B cell (primary cell): Measurements from ENCODE around the gene ARHGDIA. TPM values are rescaled to one million over a fixed set of nuclear protein-coding genes. Genes with fewer than 3 reads are reported as not detected.

Experiments
- ATAC-seq: fragments of 200-7000 bp; cut with Tn5 transposase; one replicate; pipeline ENCODE4 v1.10.0; 2021; ENCODE audit warnings: low read depth, mild to moderate bottlenecking, moderate number of reproducible peaks, moderate library complexity
- CTCF ChIA-PET: fragments of 350-600 bp; sonication (Branson Sonifier 250); formaldehyde crosslinking; loops from one replicate; lab custom pipeline; 2021; ENCODE audit warnings: antibody characterized with exemption, inconsistent platforms; lab: Charles Lee
- POLR2A ChIA-PET: fragments of 350-600 bp; sonication (Branson Sonifier 250); formaldehyde crosslinking; loops from one replicate; lab custom pipeline; 2021; ENCODE audit warnings: antibody characterized with exemption; lab: Charles Lee
- DNase-seq: peaks from one replicate; pipeline ENCODE4 v3.0.0; 2013
- H2AFZ ChIP-seq: 2 replicates; pipeline ENCODE4 v1.6.1; 2012; ENCODE audit warnings: mild to moderate bottlenecking, low read depth, low read length; ENCODE audit not compliant: insufficient read depth, poor library complexity, severe bottlenecking
- H3K27ac ChIP-seq, 2 donors: 1 replicate in 1 of 2; 2 replicates in 1 of 2; pipeline ENCODE4 v1.5.1; 2012 to 2013; ENCODE audit warnings: low read length in 2 of 2, mild to moderate bottlenecking in 2 of 2, moderate library complexity in 1 of 2
- H3K27me3 ChIP-seq, 4 experiments: fragments of 200-600 bp in 1 of 4; sonication (generic) in 1 of 4; replicated peaks in 1 of 4; 1 replicate in 2 of 4; 2 replicates in 2 of 4; pipeline versions ENCODE4 v1.6.1 to v1.7.0; 2013 to 2016; ENCODE audit warnings: low read length in 3 of 4, mild to moderate bottlenecking in 2 of 4, mixed read lengths in 1 of 4, moderate library complexity in 1 of 4; ENCODE audit not compliant: insufficient read depth in 4 of 4, control insufficient read depth in 3 of 4; ENCODE audit errors: control extremely low read depth in 1 of 4
- H3K36me3 ChIP-seq, 2 experiments: replicated peaks in 1 of 2; 1 replicate in 1 of 2; 2 replicates in 1 of 2; pipeline versions ENCODE4 v1.6.1 to v1.7.1; 2013; ENCODE audit warnings: low read length in 1 of 2; ENCODE audit not compliant: insufficient read depth in 2 of 2, control insufficient read depth in 1 of 2; ENCODE audit errors: control extremely low read depth in 1 of 2, extremely low read depth in 1 of 2
- H3K4me1 ChIP-seq, 2 donors: fragments of 200-600 bp in 1 of 2; sonication (generic) in 1 of 2; 1 replicate in 1 of 2; 2 replicates in 1 of 2; pipeline versions ENCODE4 v1.5.1 to v1.6.1; 2013 to 2017; ENCODE audit warnings: low read length in 2 of 2; ENCODE audit not compliant: control insufficient read depth in 2 of 2, insufficient read depth in 2 of 2
- H3K4me2 ChIP-seq: replicated peaks from 2 replicates; pipeline ENCODE3; 2012; ENCODE audit warnings: mild to moderate bottlenecking, low read depth, low read length; ENCODE audit not compliant: poor library complexity, severe bottlenecking
- H3K4me3 ChIP-seq, 5 experiments: fragments of 200-600 bp in 1 of 5; sonication (generic) in 1 of 5; 1 replicate in 3 of 5; 2 replicates in 2 of 5; pipeline versions ENCODE4 v1.5.1 to v1.7.0; 2011 to 2016; ENCODE audit warnings: low read length in 4 of 5, mild to moderate bottlenecking in 4 of 5, low read depth in 2 of 5, control low read depth in 1 of 5, moderate library complexity in 1 of 5; ENCODE audit not compliant: insufficient read depth in 1 of 5; ENCODE audit errors: control extremely low read depth in 1 of 5, extremely low read depth in 1 of 5
- H3K79me2 ChIP-seq: fragments of 200-600 bp; sonication (generic); one replicate; pipeline ENCODE4 v1.6.0; 2016; ENCODE audit warnings: low read length; ENCODE audit not compliant: control insufficient read depth, insufficient read depth
- H3K9ac ChIP-seq: fragments of 200-600 bp; sonication (generic); 2 replicates; pipeline ENCODE4 v1.6.1; 2017; ENCODE audit warnings: mild to moderate bottlenecking, low read length, moderate library complexity
- H3K9me3 ChIP-seq, 3 donors: one replicate each; pipeline versions ENCODE4 v1.6.1 to v1.7.1; 2013; ENCODE audit warnings: low read length in 2 of 3; ENCODE audit not compliant: control insufficient read depth in 2 of 3, insufficient read depth in 1 of 3; ENCODE audit errors: control extremely low read depth in 1 of 3
- H4K20me1 ChIP-seq: 2 replicates; pipeline ENCODE4 v1.6.0; 2012; ENCODE audit warnings: mild to moderate bottlenecking, low read length; ENCODE audit not compliant: insufficient read depth, control insufficient read depth, poor library complexity, severe bottlenecking
- H3K27ac Mint-ChIP-seq: one replicate; pipeline ENCODE4 v1.8.0; 2021; ENCODE audit warnings: mixed read lengths
- H3K27me3 Mint-ChIP-seq: one replicate; pipeline ENCODE4 v1.8.0; 2021; ENCODE audit warnings: mixed read lengths
- H3K4me1 Mint-ChIP-seq: one replicate; pipeline ENCODE4 v1.8.0; 2021; ENCODE audit warnings: mixed read lengths
- H3K4me3 Mint-ChIP-seq: one replicate; pipeline ENCODE4 v1.8.0; 2021; ENCODE audit warnings: mixed read lengths
- H3K9me3 Mint-ChIP-seq: one replicate; pipeline ENCODE4 v1.8.0; 2022; ENCODE audit warnings: mixed read lengths; ENCODE audit not compliant: insufficient read depth
- EZH2 ChIP-seq: IDR thresholded peaks from 2 replicates; pipeline ENCODE4 v1.6.1; 2012; ENCODE audit warnings: borderline replicate concordance, low read depth, mild to moderate bottlenecking, moderate library complexity, low read length; ENCODE audit not compliant: insufficient read depth, poor library complexity, severe bottlenecking
- WGBS: methylation state at CpG from one replicate; pipeline ENCODE4 v1.1.5; 2013; ENCODE audit warnings: missing lambda C conversion rate; ENCODE audit not compliant: insufficient coverage; 5-methylcytosine and 5-hydroxymethylcytosine counted together
- intact Hi-C: fragments of 100-400 bp; cut with micrococcal nuclease; formaldehyde crosslinking; loops from one replicate; pipeline ENCODE4 v1.10.0; 2022
- polyA plus RNA-seq: library from polyadenylated mRNA; depleted of rRNA; stranded (reverse); fragments of >200 nt; gene quantifications from 2 replicates; pipeline ENCODE4 v1.2.3, GENCODE V29; 2012
- total RNA-seq, 2 donors: library from RNA; stranded (reverse); fragments of 120-200 nt in 1 of 2; gene quantifications; 1 replicate in 1 of 2; 2 replicates in 1 of 2; pipeline versions ENCODE4 v1.2.3 to v1.2.4, GENCODE V29; 2013 to 2022
- TF ChIP-seq, protein P1 (sequence below): fragments of 200-600 bp; IDR thresholded peaks from one replicate; pipeline ENCODE4 v1.8.0; 2022; ENCODE audit warnings: antibody characterized with exemption, mild to moderate bottlenecking

ARHGDIA gene
- total and polyA plus RNA-seq, 2 donors (not counting 1 experiment from before 2014, with no cell fraction given): 262 to 510 TPM

DNA sequence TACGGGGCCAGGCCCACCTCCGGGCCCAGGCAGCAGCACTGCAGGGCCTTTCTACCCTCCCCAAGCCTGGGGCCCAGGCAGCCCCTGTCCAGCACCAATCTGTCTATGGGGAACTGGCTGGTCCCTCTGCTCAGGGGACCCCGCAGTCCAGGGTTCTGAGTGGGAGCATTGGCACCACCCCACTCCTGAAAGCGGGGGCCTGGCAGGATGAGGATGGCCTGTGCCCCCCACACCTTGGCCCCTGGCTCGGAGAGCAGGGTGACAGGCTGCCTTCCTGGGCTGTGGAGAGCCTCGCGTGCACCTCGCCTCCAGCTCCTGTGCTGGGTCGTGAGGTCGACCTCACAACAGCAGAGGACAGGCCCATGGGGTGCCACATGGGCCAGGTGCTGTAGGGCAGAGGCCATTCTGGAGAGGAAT lies 32.3 kb upstream of the ARHGDIA start:
- Mint-ChIP-seq H3K4me1 (peaks cover 5% of the 10 kb centered on the region), H3K27ac (no peak overlapping the region), H3K4me3 (no peak overlapping the region), H3K27me3 (peaks cover 7% of the 10 kb centered on the region), H3K9me3 (no peaks in the 10 kb centered on the region)
- intact Hi-C loops: no loop called here
- POLR2A ChIA-PET: no interaction called here
- no peak overlapping the region for H3K4me3 ChIP-seq
- peaks cover 6 to 15% of the 10 kb centered on the region in 2 donors for H3K4me1 ChIP-seq
- no peaks in the 10 kb centered on the region for H4K20me1 ChIP-seq
- ATAC-seq: no peak
- H3K36me3 ChIP-seq: peaks cover 0 to 41% of the 10 kb centered on the region in 2 experiments
- 97% methylated on average over 10 of the region's 10 CpGs for WGBS
- DNase-seq: no peak
- H3K79me2 ChIP-seq: peaks cover 4% of the 10 kb centered on the region
- no peak overlapping the region for H2AFZ ChIP-seq
- no peak overlapping the region for H3K27ac ChIP-seq
- no peaks in the 10 kb centered on the region for H3K9me3 ChIP-seq
- TF ChIP-seq, protein P1, sequence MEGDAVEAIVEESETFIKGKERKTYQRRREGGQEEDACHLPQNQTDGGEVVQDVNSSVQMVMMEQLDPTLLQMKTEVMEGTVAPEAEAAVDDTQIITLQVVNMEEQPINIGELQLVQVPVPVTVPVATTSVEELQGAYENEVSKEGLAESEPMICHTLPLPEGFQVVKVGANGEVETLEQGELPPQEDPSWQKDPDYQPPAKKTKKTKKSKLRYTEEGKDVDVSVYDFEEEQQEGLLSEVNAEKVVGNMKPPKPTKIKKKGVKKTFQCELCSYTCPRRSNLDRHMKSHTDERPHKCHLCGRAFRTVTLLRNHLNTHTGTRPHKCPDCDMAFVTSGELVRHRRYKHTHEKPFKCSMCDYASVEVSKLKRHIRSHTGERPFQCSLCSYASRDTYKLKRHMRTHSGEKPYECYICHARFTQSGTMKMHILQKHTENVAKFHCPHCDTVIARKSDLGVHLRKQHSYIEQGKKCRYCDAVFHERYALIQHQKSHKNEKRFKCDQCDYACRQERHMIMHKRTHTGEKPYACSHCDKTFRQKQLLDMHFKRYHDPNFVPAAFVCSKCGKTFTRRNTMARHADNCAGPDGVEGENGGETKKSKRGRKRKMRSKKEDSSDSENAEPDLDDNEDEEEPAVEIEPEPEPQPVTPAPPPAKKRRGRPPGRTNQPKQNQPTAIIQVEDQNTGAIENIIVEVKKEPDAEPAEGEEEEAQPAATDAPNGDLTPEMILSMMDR: no peak
- TF ChIP-seq EZH2: no peak
- no peak overlapping the region for H3K4me2 ChIP-seq
- H3K9ac ChIP-seq: no peak overlapping the region
- CTCF ChIA-PET: no interaction called here
- H3K27me3 ChIP-seq: peaks cover 0 to 20% (median 7%) of the 10 kb centered on the region in 4 experiments

DNA sequence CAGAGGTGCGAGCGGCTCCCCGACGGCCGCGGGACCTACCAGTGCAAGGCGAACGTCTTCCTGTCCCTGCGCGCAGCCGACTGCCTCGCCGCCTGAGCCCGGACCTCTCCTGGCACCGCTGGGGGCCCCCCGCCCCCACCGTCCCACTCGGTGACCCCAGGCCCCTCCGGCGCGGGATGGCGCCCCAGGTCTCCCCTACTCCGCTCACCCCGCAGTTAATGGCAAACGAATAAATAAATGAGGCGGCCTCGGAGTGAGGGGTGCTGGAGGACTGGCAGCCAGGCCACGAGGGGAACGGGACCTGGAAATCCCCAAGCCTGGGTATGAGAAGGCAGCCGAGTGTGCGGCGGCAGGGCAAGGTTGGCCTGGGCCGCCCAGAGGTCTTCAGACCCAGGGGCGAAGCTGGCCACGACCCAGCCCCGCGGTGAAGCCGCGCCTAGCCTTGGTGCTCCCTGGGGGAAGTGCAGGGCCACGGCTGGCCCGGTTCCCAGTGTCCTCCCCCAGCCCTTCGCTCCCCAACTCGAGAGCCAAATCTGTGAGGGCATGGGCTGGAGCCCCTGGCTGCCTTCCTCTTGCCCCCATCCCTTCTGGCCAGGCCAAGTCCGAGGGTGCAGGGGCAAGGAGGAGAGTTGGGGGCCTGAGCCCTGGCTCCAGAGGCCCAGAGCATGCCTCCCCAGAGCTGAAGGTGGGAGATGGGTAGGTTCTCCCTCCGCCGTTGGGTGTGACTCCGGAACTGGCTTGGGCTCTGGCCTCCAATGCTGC lies 31.7 kb upstream of the ARHGDIA start:
- Histone ChIP-seq H3K27me3 (peaks cover 0 to 20% (median 7%) of the 10 kb centered on the region in 4 experiments), H3K4me2 (peak overlapping the region; percentile 65), H4K20me1 (no peaks in the 10 kb centered on the region), H3K79me2 (peaks cover 4% of the 10 kb centered on the region), H3K4me1 (peaks cover 6 to 15% of the 10 kb centered on the region in 2 donors), H3K4me3 (peak overlapping the region in 1 of 5 experiments; percentile 9), H3K9ac (peak overlapping the region; percentile 26), H3K36me3 (peaks cover 0 to 46% of the 10 kb centered on the region in 2 experiments), H3K27ac (no peak overlapping the region), H3K9me3 (no peaks in the 10 kb centered on the region), H2AFZ (no peak overlapping the region)
- 39% methylated on average over 44 of the region's 47 CpGs for WGBS
- no peak for TF ChIP-seq EZH2
- TF ChIP-seq, protein P1: no peak
- Mint-ChIP-seq H3K4me3 (no peak overlapping the region), H3K27me3 (peaks cover 7% of the 10 kb centered on the region), H3K27ac (no peak overlapping the region), H3K4me1 (peaks cover 5% of the 10 kb centered on the region), H3K9me3 (no peaks in the 10 kb centered on the region)
- ATAC-seq (peak; percentile 24), DNase-seq (no peak)
- ChIA-PET CTCF (no interaction called here), POLR2A (interaction anchor here (0.6 kb wide), 1 partner anchor 20 kb away, joined by 4 read pairs; no protein-coding TSS in a partner anchor)
- intact Hi-C loops: no loop called here
